GM10248 (cell line): ENCODE data around the gene CCDC92.
"Not testable (repeated sequence)": the region's sequence is repeated elsewhere in the genome, so short reads cannot be mapped to it uniquely, and the experiment has no call there.

ENCODE experiments used
- CTCF ChIA-PET: fragments of 300-600 bp; sonication (Branson Sonifier 250); formaldehyde crosslinking; extraction: SDS; loops from one replicate; lab custom pipeline; 2021; ENCODE audit warnings: antibody characterized with exemption; lab: Yijun Ruan, JAX
- POLR2A ChIA-PET: fragments of 350-650 bp; sonication (Branson Sonifier 250); formaldehyde crosslinking; extraction: SDS; loops from one replicate; lab custom pipeline; 2020; ENCODE audit warnings: antibody characterized with exemption; lab: Yijun Ruan, JAX
- DNase-seq: peaks from one replicate; pipeline ENCODE4 v3.0.0; 2012; ENCODE audit errors: extremely low spot score
- TF ChIP-seq, protein P1 (sequence below): IDR thresholded peaks from 2 replicates; pipeline ENCODE4 v1.5.1; 2012; ENCODE audit warnings: mild to moderate bottlenecking, low read depth; ENCODE audit errors: extremely low read depth, missing control alignments, control extremely low read depth

The CCDC92 gene

GRCh38 chr12:123923038-123923437, 49.6 kb downstream of the CCDC92 start:
- CTCF ChIA-PET, result no interaction called here
- POLR2A ChIA-PET, result no interaction called here
- TF ChIP-seq, protein P1, sequence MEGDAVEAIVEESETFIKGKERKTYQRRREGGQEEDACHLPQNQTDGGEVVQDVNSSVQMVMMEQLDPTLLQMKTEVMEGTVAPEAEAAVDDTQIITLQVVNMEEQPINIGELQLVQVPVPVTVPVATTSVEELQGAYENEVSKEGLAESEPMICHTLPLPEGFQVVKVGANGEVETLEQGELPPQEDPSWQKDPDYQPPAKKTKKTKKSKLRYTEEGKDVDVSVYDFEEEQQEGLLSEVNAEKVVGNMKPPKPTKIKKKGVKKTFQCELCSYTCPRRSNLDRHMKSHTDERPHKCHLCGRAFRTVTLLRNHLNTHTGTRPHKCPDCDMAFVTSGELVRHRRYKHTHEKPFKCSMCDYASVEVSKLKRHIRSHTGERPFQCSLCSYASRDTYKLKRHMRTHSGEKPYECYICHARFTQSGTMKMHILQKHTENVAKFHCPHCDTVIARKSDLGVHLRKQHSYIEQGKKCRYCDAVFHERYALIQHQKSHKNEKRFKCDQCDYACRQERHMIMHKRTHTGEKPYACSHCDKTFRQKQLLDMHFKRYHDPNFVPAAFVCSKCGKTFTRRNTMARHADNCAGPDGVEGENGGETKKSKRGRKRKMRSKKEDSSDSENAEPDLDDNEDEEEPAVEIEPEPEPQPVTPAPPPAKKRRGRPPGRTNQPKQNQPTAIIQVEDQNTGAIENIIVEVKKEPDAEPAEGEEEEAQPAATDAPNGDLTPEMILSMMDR, result no peak
- no peak for DNase-seq

- POLR2A ChIA-PET, result no interaction called here
- DNase-seq, result no peak
- CTCF ChIA-PET, result interaction anchor here (1.2 to 2.0 kb wide), 2 partner anchors 15 to 19 kb away, joined by 3 to 7 read pairs; no protein-coding TSS in a partner anchor
- TF ChIP-seq, protein P1, result no peak
Measured at GRCh38 chr12:123919980-123920360, 52.7 kb downstream of the CCDC92 start.

DNA sequence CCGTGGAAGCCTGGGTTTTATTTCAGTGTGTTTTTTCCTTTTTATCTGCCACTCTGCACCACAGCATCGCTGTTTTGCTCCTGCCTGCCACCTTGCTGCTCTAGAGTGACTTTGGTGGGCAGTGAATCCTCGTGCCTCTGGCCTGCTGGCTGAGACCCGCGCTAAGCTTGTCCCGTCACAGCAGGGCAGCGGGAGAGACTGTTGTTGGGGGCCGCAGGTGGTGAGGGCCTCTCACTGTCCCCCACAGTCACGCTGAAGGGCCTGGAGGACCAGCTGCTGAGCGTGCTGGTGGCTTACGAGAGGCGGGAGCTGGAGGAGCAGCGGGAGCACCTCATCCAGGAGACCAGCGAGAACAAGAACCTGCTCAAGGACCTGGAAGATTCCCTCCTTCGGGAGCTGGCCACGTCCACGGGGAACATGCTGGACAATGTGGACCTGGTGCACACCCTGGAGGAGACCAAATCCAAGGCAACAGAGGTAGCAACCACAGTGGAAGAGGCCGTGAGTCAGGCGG, 55.2 kb downstream of the CCDC92 start:
- ChIA-PET CTCF (interaction anchor here (0.9 kb wide), 1 partner anchor 21 kb away, joined by 3 read pairs; no protein-coding TSS in a partner anchor), POLR2A (no interaction called here)
- DNase-seq, result no peak
- TF ChIP-seq, protein P1, result no peak

GRCh38 chr12:123916729-123917128, 55.9 kb downstream of the CCDC92 start:
- CTCF ChIA-PET, result no interaction called here
- TF ChIP-seq, protein P1, result no peak
- no peak for DNase-seq
- POLR2A ChIA-PET, result no interaction called here

GRCh38 chr12:123914726-123915333, 57.8 kb downstream of the CCDC92 start:
- TF ChIP-seq, protein P1, result no peak
- CTCF ChIA-PET, result interaction anchor here (1.5 to 1.7 kb wide), 2 partner anchors 9 to 15 kb away, joined by 3 to 6 read pairs; no protein-coding TSS in a partner anchor
- DNase-seq, result no peak
- POLR2A ChIA-PET, result no interaction called here

DNA sequence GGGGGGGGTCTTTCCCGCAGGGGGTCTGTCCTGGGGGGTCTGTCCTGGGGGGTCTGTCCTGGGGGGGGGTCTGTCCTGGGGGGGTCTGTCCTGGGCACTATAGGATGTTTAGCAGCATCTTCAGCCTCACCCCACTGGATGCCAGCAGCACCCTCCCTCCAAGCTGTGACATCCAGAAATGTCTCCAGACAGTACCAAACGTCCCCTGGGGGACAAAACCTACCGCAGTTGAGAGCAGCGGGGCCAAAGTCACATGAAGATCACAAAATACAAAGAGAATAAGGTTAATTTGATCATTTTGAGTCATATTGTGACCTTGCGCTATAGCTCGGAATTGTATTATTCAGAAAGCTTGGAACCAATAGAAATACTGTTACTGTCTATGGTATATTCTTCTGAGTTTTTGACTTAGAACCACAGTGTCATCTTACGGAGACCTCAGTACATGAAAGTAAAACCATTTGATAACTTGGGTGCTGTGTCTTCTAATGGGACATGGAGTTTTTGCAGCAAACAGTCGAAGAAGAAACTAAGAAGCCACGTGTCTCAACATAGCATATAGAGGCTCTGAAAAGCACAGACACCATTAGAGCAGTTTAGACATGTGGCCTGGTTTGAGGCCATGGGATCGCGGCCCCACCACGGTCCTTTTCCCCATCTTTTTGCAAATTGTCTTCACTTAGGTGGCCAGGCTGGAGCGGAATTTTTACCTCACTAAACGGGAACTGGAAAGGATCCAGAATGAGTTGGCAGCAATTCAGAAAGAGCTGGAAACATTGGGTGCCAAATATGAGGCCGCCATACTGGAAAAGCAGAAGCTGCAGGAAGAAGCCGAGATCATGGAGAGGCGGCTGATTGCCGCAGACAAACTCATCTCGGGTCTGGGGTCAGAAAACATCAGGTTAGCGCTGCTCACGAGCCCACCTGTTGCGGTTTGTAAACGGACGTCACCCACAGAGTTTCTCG, 59.9 kb downstream of the CCDC92 start:
- ChIA-PET POLR2A (no interaction called here), CTCF (interaction anchor here (1.3 kb wide), 2 partner anchors 12 to 13 kb away, joined by 3 to 4 read pairs; no protein-coding TSS in a partner anchor)
- DNase-seq, result no peak
- TF ChIP-seq, protein P1, result no peak

- CTCF ChIA-PET, result interaction anchor here (1.3 kb wide), 1 partner anchor 14 kb away, joined by 3 read pairs; no protein-coding TSS in a partner anchor
- POLR2A ChIA-PET, DNase-seq: not testable (repeated sequence)
Measured at GRCh38 chr12:123911672-123912409, 60.8 kb downstream of the CCDC92 start.
